Natural killer cell (primary cell): ENCODE results near the gene ST6GAL2. TPM values are rescaled to one million over a fixed set of nuclear protein-coding genes. Genes with fewer than 3 reads are reported as not detected.

Source experiments
- ATAC-seq, 3 donors: fragments of 150-1000 bp in 2 of 3; fragments of 200-7000 bp in 1 of 3; cut with Tn5 transposase; 1 replicate in 1 of 3; 2 replicates in 2 of 3; pipeline ENCODE4 v1.10.0; 2021; ENCODE audit warnings: mild to moderate bottlenecking in 2 of 3, moderate library complexity in 2 of 3
- DNase-seq, 2 donors: peaks; one replicate each; pipeline versions ENCODE4 v3.0.0 to v3.0.0-alpha.2; 2013 to 2021; ENCODE audit warnings: mixed read lengths in 1 of 2
- H3K27ac ChIP-seq: one replicate; pipeline ENCODE4 v1.5.1; 2013; ENCODE audit warnings: mild to moderate bottlenecking, low read length
- H3K27me3 ChIP-seq: one replicate; pipeline ENCODE4 v1.6.1; 2013; ENCODE audit warnings: low read length; ENCODE audit not compliant: control insufficient read depth, insufficient read depth
- H3K36me3 ChIP-seq: one replicate; pipeline ENCODE4 v1.6.1; 2013; ENCODE audit warnings: low read length; ENCODE audit not compliant: control insufficient read depth, insufficient read depth
- H3K4me1 ChIP-seq: one replicate; pipeline ENCODE4 v1.6.1; 2013; ENCODE audit warnings: low read length; ENCODE audit not compliant: control insufficient read depth, insufficient read depth
- H3K4me3 ChIP-seq: one replicate; pipeline ENCODE4 v1.5.1; 2013; ENCODE audit warnings: low read length
- H3K9me3 ChIP-seq: one replicate; pipeline ENCODE4 v1.6.1; 2013; ENCODE audit warnings: low read length; ENCODE audit not compliant: control insufficient read depth, insufficient read depth
- H3K27ac Mint-ChIP-seq, 2 donors: one replicate each; pipeline ENCODE4 v1.8.0; 2022; ENCODE audit warnings: mild to moderate bottlenecking in 2 of 2, mixed read lengths in 2 of 2, moderate library complexity in 1 of 2
- H3K27me3 Mint-ChIP-seq, 2 donors: one replicate each; pipeline ENCODE4 v1.8.0; 2022; ENCODE audit warnings: low read depth in 2 of 2, mixed read lengths in 2 of 2
- H3K36me3 Mint-ChIP-seq: one replicate; pipeline ENCODE4 v1.8.0; 2022; ENCODE audit warnings: mixed read lengths
- H3K4me1 Mint-ChIP-seq, 2 donors: one replicate each; pipeline ENCODE4 v1.8.0; 2022; ENCODE audit warnings: mixed read lengths in 2 of 2
- H3K4me3 Mint-ChIP-seq: one replicate; pipeline ENCODE4 v1.8.0; 2022; ENCODE audit warnings: mild to moderate bottlenecking, moderate library complexity, mixed read lengths
- H3K9me3 Mint-ChIP-seq, 2 donors: one replicate each; pipeline ENCODE4 v1.8.0; 2022; ENCODE audit warnings: mixed read lengths in 2 of 2
- WGBS: methylation state at CpG from one replicate; pipeline ENCODE4 v1.1.7; 2013; ENCODE audit warnings: missing lambda C conversion rate; ENCODE audit not compliant: insufficient coverage; 5-methylcytosine and 5-hydroxymethylcytosine counted together
- intact Hi-C: fragments of 100-400 bp; cut with micrococcal nuclease; formaldehyde crosslinking; loops from one replicate; pipeline ENCODE4 v1.14.2; 2022
- total RNA-seq, 4 donors: library from RNA; stranded (reverse); fragments of 120-200 nt in 1 of 4; gene quantifications; one replicate each; pipeline versions ENCODE4 v1.2.3 to v1.2.4, GENCODE V29; 2013 to 2022
- TF ChIP-seq, protein P1 (sequence below): fragments of 200-600 bp; IDR thresholded peaks from one replicate; pipeline ENCODE4 v1.8.0; 2022; ENCODE audit warnings: antibody characterized with exemption

The ST6GAL2 gene
- total RNA-seq, 3 donors from 2014 or later (not counting 1 experiment from before 2014, with no cell fraction given) = not detected

DNA sequence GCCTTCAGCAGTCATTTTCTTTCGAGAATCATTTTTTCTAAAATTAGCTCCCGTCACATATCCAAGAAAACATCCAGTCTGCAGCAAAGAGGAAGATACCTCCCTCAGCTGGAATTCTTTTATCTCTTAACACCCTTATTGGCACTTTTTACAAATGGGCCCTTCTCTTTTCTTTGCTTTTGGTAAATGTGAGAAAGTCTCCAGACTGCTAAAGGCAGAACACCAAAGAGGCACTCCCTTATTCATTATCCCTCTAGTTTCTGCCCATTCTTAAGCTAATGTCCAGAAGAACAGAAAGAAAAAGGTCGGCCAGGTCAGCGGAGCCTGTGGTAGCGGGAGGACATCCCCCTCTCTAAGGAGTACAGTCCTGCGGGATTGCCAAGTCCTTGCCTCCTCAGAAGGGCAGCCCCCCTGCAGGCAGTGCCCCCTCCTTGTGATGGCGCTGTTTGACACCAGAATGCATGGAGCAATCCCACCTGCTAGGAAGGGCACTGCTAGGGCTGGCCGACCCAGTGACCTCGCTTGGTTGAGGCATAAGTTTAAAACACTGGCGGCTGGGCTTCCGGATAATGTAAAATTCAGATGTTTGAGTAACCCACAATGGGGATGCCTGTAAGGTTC lies 34.0 kb downstream of the ST6GAL2 start:
- H3K4me1 Mint-ChIP-seq = no peaks in the 10 kb centered on the region
- H3K27me3 Mint-ChIP-seq = no peaks in the 10 kb centered on the region
- H3K27ac ChIP-seq = no peak overlapping the region
- no peak overlapping the region for H3K4me3 ChIP-seq
- peaks cover 0 to 2% of the 10 kb centered on the region in 2 donors for H3K9me3 Mint-ChIP-seq
- TF ChIP-seq, protein P1, sequence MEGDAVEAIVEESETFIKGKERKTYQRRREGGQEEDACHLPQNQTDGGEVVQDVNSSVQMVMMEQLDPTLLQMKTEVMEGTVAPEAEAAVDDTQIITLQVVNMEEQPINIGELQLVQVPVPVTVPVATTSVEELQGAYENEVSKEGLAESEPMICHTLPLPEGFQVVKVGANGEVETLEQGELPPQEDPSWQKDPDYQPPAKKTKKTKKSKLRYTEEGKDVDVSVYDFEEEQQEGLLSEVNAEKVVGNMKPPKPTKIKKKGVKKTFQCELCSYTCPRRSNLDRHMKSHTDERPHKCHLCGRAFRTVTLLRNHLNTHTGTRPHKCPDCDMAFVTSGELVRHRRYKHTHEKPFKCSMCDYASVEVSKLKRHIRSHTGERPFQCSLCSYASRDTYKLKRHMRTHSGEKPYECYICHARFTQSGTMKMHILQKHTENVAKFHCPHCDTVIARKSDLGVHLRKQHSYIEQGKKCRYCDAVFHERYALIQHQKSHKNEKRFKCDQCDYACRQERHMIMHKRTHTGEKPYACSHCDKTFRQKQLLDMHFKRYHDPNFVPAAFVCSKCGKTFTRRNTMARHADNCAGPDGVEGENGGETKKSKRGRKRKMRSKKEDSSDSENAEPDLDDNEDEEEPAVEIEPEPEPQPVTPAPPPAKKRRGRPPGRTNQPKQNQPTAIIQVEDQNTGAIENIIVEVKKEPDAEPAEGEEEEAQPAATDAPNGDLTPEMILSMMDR = no peak
- no peaks in the 10 kb centered on the region for H3K9me3 ChIP-seq
- DNase-seq = no peak
- H3K4me1 ChIP-seq = no peaks in the 10 kb centered on the region
- H3K27me3 ChIP-seq = no peaks in the 10 kb centered on the region
- no peak overlapping the region for H3K4me3 Mint-ChIP-seq
- intact Hi-C loops = no loop called here
- no peaks in the 10 kb centered on the region for H3K36me3 Mint-ChIP-seq
- no peak overlapping the region for H3K27ac Mint-ChIP-seq
- WGBS = 93% methylated on average over 11 of the region's 11 CpGs
- ATAC-seq = no peak
- H3K36me3 ChIP-seq = no peaks in the 10 kb centered on the region

DNA sequence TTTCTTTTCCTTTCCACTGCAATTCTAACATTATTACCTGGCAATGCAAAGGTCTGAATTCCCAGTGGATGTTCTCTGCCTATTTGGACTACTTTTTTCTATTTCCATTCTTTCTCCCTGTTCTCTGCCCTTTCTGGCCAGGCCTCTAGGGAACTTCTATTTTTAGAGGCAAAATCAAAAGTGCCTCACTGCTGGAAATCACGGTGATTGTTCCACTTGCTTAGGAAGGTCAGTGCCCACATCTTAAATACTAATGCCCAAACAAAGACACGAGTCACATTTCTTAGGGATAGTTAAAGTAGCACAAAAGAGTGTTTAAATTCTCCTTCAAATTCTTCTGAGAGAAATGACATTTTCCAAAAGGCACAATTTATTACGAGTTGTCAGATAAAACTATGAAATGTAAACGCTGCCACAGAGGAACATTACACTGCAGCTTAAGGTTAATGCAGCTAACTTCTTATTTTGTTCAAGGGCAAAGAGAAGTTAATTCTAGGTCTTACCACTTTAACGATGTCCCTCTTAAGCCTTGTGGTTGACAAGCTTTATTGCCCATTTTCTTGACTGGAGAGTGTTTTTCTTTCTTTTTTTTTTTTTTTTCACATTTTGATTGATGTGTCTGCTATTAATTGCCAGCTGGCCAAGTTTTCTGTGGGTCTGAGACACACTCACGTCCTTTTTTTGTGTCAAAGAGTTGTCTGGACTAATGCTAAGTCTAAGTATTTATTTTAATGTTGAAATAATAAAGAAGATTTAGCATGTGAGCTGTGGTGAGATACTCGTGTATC lies 34.7 kb downstream of the ST6GAL2 start:
- Histone ChIP-seq H3K4me3 (no peak overlapping the region), H3K27ac (no peak overlapping the region), H3K27me3 (no peaks in the 10 kb centered on the region), H3K9me3 (no peaks in the 10 kb centered on the region), H3K4me1 (no peaks in the 10 kb centered on the region), H3K36me3 (no peaks in the 10 kb centered on the region)
- intact Hi-C loops = no loop called here
- Mint-ChIP-seq H3K27ac (no peak overlapping the region), H3K36me3 (no peaks in the 10 kb centered on the region), H3K4me1 (no peaks in the 10 kb centered on the region), H3K4me3 (no peak overlapping the region), H3K27me3 (no peaks in the 10 kb centered on the region), H3K9me3 (peaks cover 0 to 2% of the 10 kb centered on the region in 2 donors)
- TF ChIP-seq, protein P1 = no peak
- WGBS = 58% methylated on average over 7 of the region's 7 CpGs
- no peak for ATAC-seq
- DNase-seq = no peak

DNA sequence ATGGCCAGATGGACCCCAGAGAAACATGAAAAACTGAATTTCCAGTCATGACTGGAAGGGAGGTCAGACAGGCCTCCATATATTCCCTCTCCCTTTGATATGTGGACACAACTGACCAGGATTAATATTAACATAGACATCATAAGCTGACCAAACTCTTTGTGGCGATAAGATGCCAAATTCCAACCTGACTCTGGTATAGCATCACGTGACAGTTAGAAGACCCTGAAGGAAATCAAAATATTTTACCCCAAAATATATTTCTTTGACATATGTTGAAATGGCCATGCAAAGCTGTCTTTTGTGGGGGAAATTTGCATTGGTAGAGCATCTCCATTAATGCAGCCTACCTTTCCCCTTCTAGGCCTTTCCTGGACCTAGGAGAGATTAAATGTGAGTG lies 36.7 kb downstream of the ST6GAL2 start:
- TF ChIP-seq, protein P1 = no peak
- H3K27me3 Mint-ChIP-seq = no peaks in the 10 kb centered on the region
- H3K4me1 Mint-ChIP-seq = no peaks in the 10 kb centered on the region
- no peaks in the 10 kb centered on the region for H3K27me3 ChIP-seq
- no peaks in the 10 kb centered on the region for H3K36me3 Mint-ChIP-seq
- no peaks in the 10 kb centered on the region for H3K9me3 Mint-ChIP-seq
- H3K36me3 ChIP-seq = no peaks in the 10 kb centered on the region
- H3K27ac ChIP-seq = no peak overlapping the region
- H3K4me3 Mint-ChIP-seq = no peak overlapping the region
- WGBS = 100% methylated on average over 2 of the region's 2 CpGs
- ATAC-seq (no peak), DNase-seq (no peak)
- no peaks in the 10 kb centered on the region for H3K4me1 ChIP-seq
- no peaks in the 10 kb centered on the region for H3K9me3 ChIP-seq
- intact Hi-C loops = no loop called here
- no peak overlapping the region for H3K4me3 ChIP-seq
- no peak overlapping the region for H3K27ac Mint-ChIP-seq
